HG03064 (cell line): ENCODE data around the gene KYNU.
A peak's percentile ranks its signal among the peaks of the same experiment; 100 is the strongest.
"Not testable (repeated sequence)": the region's sequence is repeated elsewhere in the genome, so short reads cannot be mapped to it uniquely, and the experiment has no call there.

Experiments
- ATAC-seq: cut with Tn5 transposase; IDR thresholded peaks from one replicate; pipeline ENCODE4 v1.9.1; 2021; ENCODE audit warnings: low read depth; ENCODE audit not compliant: unreplicated experiment

The KYNU gene

GRCh38 chr2:142914507-142915313 is 37.2 kb downstream of the KYNU start:
- ATAC-seq = peak; percentile 99

- peak; percentile 10 for ATAC-seq
These were observed 38.0 kb downstream of the KYNU start for GRCh38 chr2:142915502-142915901.

GRCh38 chr2:142918624-142919023 is 41.2 kb downstream of the KYNU start:
- no peak for ATAC-seq

DNA sequence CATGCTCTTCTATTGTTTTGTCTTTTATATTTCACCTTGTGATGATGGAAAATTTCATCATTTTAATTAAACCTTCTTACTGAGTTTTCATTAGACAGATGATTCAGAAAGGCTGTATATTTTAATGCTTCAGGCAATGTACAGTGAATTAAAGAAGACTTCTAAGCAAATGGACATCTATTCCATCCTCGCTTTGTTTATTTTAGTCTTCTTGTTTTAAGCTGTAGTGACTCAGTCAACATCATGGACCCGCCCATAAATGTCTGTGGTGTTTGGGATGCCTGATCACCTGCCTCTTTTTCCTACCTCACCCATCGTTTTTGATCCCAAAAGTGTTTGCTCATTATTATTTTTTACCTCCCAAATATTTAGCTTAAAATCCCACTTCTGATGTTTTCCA is 43.1 kb downstream of the KYNU start:
- ATAC-seq = no peak

GRCh38 chr2:142926445-142926844 is 49.0 kb downstream of the KYNU start:
- no peak for ATAC-seq

DNA sequence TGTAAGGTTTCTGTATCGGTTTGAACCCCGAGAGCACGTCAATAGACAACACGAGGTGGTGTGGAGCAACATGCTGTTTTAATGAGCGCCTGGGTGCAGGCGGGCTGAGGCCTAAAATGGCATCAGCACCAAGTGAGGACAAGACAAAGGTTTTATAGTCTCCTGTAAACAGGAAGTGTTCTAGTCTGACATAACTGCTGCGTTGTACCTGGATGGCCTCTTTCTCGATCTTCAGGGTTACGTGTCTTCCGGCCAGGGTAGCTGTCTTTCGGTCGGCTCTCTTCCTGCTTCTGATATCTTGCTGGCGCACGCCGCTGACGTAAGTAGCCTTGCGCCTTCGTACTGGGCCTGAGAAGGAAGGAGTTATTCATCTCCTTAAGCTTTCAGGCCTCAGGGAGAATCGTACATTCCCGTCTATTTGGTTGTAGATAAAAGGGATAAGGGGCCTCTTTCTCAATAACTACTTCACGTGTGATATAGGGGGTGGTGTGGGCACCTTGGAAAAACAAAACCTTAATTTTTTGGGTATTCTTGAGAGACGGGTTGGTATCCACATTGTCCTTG is 53.5 kb downstream of the KYNU start:
- ATAC-seq = no peak

GRCh38 chr2:142933916-142934315 is 56.5 kb downstream of the KYNU start:
- ATAC-seq = no peak

DNA sequence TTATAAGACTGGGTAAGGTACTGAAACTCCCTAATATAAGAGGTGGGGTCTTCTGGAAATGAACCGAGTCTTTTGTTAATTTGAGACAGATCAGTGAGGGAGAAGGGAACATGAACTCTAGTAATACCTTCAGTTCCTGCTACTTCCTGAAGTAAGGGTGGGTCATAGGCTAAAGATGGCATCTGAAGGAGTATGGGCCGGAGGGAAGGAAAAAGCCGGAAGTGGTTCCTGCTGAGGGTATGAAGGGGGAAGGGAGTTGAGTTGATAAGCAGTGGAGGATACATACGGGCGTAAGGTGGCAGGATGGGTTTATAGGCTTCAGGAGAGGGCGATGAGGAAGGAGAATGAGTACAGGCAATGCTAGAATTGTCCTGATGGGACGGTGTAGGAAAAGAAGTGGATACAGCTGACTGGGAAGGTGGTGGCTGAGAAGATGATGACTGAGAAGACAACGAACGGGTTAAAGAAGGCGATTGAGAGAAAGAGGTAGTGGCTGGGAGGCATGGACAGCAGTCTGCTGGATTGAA is 58.2 kb downstream of the KYNU start:
- no peak for ATAC-seq

DNA sequence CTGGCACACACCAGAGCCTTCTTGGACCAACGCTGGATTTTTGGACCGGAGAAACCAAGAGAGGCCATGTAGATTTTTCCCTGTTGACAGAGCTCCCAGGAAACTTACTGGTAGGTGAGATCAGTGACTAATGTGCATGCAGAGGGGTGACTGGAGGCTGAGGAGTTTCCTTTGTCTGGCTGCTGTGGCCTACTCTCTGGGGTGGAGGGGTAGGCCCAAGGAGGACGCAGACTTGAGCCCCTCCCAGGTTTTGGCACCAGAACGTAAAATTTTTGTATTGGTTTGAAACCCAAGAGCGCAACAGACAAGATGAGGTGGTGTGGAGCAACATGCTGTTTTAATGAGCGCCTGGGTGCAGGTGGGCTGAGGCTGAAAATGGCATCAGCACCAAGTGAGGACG is 59.2 kb downstream of the KYNU start:
- no peak for ATAC-seq

DNA sequence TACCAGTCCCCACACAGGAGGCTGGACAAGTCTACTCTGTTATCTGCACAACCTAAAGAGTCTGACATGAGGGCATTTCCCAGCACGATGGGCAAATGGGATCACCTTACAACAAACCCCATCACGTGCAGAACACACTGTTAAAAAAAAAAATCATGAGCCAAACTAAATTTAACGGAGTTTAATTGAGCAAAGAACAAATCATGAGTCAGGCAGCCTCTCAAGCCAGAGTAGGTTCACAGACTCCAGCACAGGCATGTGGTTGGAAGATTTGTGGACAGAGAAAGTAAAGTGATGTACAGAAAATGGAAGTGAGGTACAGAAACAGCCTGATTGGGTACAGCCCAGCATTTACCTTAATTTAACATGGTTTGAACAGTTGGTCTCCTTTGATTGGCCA is 59.9 kb downstream of the KYNU start:
- no peak for ATAC-seq

- no peak for ATAC-seq
These were observed 60.8 kb downstream of the KYNU start for GRCh38 chr2:142938240-142938639.

- no peak for ATAC-seq
These were observed 63.3 kb downstream of the KYNU start for GRCh38 chr2:142940606-142941223.

GRCh38 chr2:142942690-142943089 is 65.2 kb downstream of the KYNU start:
- ATAC-seq = no peak

DNA sequence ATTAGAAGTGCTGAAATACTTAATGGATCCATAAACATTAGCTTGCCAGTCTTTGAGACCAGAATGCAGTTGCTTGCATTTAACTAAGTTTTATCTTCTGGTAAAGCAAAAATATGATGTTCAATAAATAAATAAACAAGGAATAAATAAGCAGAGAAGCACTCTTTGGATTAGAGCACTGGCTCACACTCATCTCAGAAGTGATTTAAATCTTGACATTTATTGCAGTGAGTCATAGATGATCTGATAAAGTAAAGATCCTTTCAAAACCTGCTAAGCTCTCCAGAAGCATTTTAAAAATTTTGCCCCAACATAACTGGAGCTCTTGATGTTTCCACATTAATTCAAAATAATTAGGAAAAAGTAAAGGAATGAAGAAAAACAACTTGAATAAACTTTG is 66.8 kb downstream of the KYNU start:
- no peak for ATAC-seq

- ATAC-seq = no peak
These were observed 67.3 kb downstream of the KYNU start for GRCh38 chr2:142944721-142945120.

GRCh38 chr2:142946941-142947340 is 69.5 kb downstream of the KYNU start:
- no peak for ATAC-seq

DNA sequence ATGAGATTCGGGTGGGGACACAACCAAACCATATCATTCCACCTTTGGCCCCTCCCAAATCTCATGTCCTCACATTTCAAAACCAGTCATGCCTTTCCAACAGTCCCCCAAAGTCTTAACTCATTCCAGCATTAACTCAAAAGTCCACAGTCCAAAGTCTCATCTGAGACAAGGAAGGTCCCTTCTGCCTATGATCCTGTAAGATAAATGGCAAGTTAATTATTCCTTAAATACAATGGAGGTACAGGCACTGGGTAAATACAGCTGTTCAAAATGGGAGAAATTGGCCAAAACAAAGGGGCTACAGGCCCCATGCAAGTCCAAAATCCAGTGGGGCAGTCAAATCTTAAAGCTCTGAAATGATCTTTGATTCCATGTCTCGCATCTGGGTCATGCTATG is 71.3 kb downstream of the KYNU start:
- ATAC-seq = not testable (repeated sequence)

DNA sequence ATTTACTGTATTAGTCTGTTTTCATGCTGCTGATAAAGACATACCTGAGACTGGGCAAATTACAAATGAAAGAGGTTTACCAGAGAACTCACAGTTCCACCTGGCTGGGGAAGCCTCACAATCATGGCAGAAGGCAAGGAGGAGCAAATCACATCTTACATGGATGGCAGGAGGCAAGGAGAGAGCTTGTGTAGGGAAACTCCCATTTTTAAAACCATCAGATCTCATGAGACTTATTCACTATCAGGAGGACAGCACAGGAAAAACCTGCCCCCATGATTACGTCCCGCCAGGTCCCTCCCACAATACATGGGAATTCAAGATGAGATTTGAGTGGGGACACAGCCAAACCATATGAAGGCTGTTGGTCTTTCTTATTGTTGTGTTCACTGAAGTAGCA is 72.9 kb downstream of the KYNU start:
- not testable (repeated sequence) for ATAC-seq

DNA sequence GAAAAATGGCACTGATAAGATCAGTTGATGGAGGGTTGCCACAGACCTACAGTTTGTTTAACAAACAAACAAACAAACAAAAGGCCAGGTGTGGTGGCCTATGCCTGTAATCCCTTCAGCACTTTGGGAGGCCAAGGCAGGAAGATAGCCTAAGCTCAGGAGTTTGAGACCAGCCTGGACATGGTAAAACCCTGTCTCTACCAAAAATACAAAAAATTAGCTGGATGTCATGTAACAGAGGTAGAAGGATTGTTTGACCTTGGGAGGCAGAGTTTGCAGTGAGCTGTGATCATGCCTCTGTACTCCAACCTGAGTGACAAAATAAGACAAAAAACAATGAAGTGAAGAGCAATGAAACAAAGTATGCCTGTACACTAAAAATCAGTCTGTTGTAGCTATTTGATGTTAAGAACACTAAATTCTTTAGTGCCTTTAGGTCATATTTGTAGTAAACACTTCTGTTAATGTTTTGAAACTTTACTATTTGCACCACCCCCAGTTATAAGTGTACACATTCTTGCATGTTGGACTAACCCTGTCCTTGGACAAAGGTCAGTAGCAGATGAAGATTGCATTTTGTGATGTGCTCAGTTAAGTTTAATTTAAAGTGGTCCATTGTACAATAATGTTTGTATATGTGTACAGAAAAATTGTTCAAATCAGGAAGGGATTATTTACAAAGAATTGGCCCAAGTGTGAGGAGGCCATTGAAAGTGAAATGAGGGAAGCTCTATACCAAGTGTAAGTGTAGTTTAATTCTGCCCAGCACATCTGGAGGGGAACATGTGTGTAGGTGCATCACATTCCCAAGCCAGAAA is 73.9 kb downstream of the KYNU start:
- no peak for ATAC-seq

- ATAC-seq = no peak
These were observed 74.6 kb downstream of the KYNU start for GRCh38 chr2:142952018-142952417.
